ENCODE data around the gene SLC34A3.

Gene SLC34A3

GRCh38 chr9:137232101-137232500 lies 1.4 kb downstream of the SLC34A3 start:
- Histone ChIP-seq H3K9ac (ENCODE audit: low read length) (no peak overlapping the region), H2AFZ (ENCODE audit: low read length) (no peak overlapping the region), H4K20me1 (ENCODE audit: insufficient read depth, low read length) (no peaks in the 10 kb centered on the region), H3K36me3 (ENCODE audit: insufficient read depth, low read length) (no peaks in the 10 kb centered on the region), H3K4me3 (ENCODE audit: low read depth, low read length, poor library complexity, severe bottlenecking) (no peak overlapping the region), H3K9me2 (ENCODE audit: low read depth, low read length) (no peaks in the 10 kb centered on the region), H3K4me1 (ENCODE audit: insufficient read depth, low read length, severe bottlenecking) (peaks cover 6% of the 10 kb centered on the region), H3K27me3 (ENCODE audit: insufficient read depth, low read length) (peaks cover 12% of the 10 kb centered on the region; the same call in 1 of the 2 replicates), H3K79me2 (ENCODE audit: insufficient read depth, low read length) (no peaks in the 10 kb centered on the region), H3F3A (ENCODE audit: insufficient read depth, low read length) (no peaks in the 10 kb centered on the region), H3K4me2 (ENCODE audit: low read length) (no peak overlapping the region), H3K9me3 (ENCODE audit: low read length) (no peaks in the 10 kb centered on the region), H3K27ac (ENCODE audit: low read depth, low read length, poor library complexity, severe bottlenecking) (no peak overlapping the region)
- TF ChIP-seq EZH2 (IDR thresholded peaks at IDR 0.05; ENCODE audit: borderline replicate concordance, low read length) (no peak), CTCF (IDR thresholded peaks at IDR 0.05; ENCODE audit: low read length) (no peak)

DNA sequence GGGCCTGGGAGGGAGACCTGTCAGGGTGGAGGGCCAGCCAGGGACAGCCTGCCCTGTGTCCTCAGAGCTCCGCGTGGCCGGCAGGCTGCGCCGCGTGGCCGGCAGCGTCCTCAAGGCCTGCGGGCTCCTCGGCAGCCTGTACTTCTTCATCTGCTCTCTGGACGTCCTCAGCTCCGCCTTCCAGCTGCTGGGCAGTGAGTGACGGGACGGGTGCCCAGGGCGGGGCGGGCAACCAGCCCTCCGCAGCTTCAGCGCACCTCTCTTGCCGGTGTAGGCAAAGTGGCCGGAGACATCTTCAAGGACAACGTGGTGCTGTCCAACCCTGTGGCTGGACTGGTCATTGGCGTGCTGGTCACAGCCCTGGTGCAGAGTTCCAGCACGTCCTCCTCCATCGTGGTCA lies 1.8 kb downstream of the SLC34A3 start:
- no peak overlapping the region for H2AFZ ChIP-seq (ENCODE audit: low read length)
- H3F3A ChIP-seq (ENCODE audit: insufficient read depth, low read length) = no peaks in the 10 kb centered on the region
- no peaks in the 10 kb centered on the region for H4K20me1 ChIP-seq (ENCODE audit: insufficient read depth, low read length)
- H3K9ac ChIP-seq (ENCODE audit: low read length) = no peak overlapping the region
- no peaks in the 10 kb centered on the region for H3K9me3 ChIP-seq (ENCODE audit: low read length)
- H3K9me2 ChIP-seq (ENCODE audit: low read depth, low read length) = no peaks in the 10 kb centered on the region
- H3K4me2 ChIP-seq (ENCODE audit: low read length) = no peak overlapping the region
- H3K36me3 ChIP-seq (ENCODE audit: insufficient read depth, low read length) = no peaks in the 10 kb centered on the region
- no peak for TF ChIP-seq CTCF (IDR thresholded peaks at IDR 0.05; ENCODE audit: low read length)
- no peak for TF ChIP-seq EZH2 (IDR thresholded peaks at IDR 0.05; ENCODE audit: borderline replicate concordance, low read length)
- no peaks in the 10 kb centered on the region for H3K79me2 ChIP-seq (ENCODE audit: insufficient read depth, low read length)
- no peak overlapping the region for H3K4me3 ChIP-seq (ENCODE audit: low read depth, low read length, poor library complexity, severe bottlenecking)
- H3K4me1 ChIP-seq (ENCODE audit: insufficient read depth, low read length, severe bottlenecking) = peaks cover 8% of the 10 kb centered on the region
- no peak overlapping the region for H3K27ac ChIP-seq (ENCODE audit: low read depth, low read length, poor library complexity, severe bottlenecking)
- peaks cover 12% of the 10 kb centered on the region; the same call in 1 of the 2 replicates for H3K27me3 ChIP-seq (ENCODE audit: insufficient read depth, low read length)

DNA sequence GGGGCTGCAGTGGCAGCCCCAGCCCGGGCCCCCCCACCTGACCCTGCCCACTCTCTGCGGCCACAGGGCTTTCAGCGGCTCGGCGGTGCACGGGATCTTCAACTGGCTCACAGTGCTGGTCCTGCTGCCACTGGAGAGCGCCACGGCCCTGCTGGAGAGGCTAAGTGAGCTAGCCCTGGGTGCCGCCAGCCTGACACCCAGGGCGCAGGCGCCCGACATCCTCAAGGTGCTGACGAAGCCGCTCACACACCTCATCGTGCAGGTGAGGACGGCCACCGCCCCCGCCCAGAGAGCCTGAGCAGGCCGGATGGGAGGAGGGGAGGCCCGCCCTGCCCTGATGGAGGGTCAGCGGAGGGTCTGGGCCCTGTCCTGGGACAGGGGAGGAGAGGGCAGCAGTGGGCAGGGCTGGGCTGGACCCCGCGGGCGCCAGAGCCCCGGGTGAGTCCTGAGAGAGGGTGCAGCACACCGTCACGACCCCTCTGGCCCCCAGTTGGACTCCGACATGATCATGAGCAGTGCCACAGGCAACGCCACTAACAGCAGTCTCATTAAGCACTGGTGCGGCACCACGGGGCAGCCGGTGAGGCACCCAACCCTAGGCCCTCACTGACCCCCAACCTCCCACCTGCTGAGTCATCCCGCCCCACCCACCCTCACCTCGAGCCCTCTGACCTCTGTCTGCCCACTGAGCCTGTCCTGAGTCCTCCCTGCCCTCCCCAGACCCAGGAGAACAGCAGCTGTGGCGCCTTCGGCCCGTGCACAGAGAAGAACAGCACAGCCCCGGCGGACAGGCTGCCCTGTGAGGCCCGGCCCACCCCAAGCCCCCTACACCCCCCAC lies 2.7 kb downstream of the SLC34A3 start:
- Histone ChIP-seq H3K36me3 (ENCODE audit: insufficient read depth, low read length) (no peaks in the 10 kb centered on the region), H3K9ac (ENCODE audit: low read length) (no peak overlapping the region)

More for the DNA sequence above, 2.7 kb downstream of the SLC34A3 start:
- H3K27ac ChIP-seq (ENCODE audit: low read depth, low read length, poor library complexity, severe bottlenecking) = no peak overlapping the region
- H3K4me2 ChIP-seq (ENCODE audit: low read length) = no peak overlapping the region
- no peaks in the 10 kb centered on the region for H3K9me3 ChIP-seq (ENCODE audit: low read length)
- H3K4me3 ChIP-seq (ENCODE audit: low read depth, low read length, poor library complexity, severe bottlenecking) = no peak overlapping the region
- no peaks in the 10 kb centered on the region for H3K9me2 ChIP-seq (ENCODE audit: low read depth, low read length)
- no peak overlapping the region for H2AFZ ChIP-seq (ENCODE audit: low read length)
- H4K20me1 ChIP-seq (ENCODE audit: insufficient read depth, low read length) = no peaks in the 10 kb centered on the region
- peaks cover 8% of the 10 kb centered on the region for H3K4me1 ChIP-seq (ENCODE audit: insufficient read depth, low read length, severe bottlenecking)
- no peaks in the 10 kb centered on the region for H3K79me2 ChIP-seq (ENCODE audit: insufficient read depth, low read length)
- TF ChIP-seq CTCF (IDR thresholded peaks at IDR 0.05; ENCODE audit: low read length) (no peak), EZH2 (IDR thresholded peaks at IDR 0.05; ENCODE audit: borderline replicate concordance, low read length) (no peak)
- H3K27me3 ChIP-seq (ENCODE audit: insufficient read depth, low read length) = peaks cover 10% of the 10 kb centered on the region; the same call in 1 of the 2 replicates
- no peaks in the 10 kb centered on the region for H3F3A ChIP-seq (ENCODE audit: insufficient read depth, low read length)
